GM12873 (cell line): ENCODE data around the gene IFNAR1.

Experiments used
- TF ChIP-seq, protein P1 (sequence below): IDR thresholded peaks from 2 replicates; pipeline ENCODE4 v1.5.1; 2012; ENCODE audit warnings: low read depth, mild to moderate bottlenecking, moderate library complexity, low read length, control low read depth; ENCODE audit not compliant: insufficient read depth; ENCODE audit errors: missing control alignments

Gene IFNAR1

DNA sequence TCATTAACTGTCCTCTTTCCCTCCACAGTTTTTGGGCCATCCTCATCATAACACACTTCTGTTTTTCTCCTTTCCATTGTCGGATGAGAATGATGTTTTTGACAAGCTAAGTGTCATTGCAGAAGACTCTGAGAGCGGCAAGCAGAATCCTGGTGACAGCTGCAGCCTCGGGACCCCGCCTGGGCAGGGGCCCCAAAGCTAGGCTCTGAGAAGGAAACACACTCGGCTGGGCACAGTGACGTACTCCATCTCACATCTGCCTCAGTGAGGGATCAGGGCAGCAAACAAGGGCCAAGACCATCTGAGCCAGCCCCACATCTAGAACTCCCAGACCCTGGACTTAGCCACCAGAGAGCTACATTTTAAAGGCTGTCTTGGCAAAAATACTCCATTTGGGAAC is 28.6 kb upstream of the IFNAR1 start:
- TF ChIP-seq, protein P1, sequence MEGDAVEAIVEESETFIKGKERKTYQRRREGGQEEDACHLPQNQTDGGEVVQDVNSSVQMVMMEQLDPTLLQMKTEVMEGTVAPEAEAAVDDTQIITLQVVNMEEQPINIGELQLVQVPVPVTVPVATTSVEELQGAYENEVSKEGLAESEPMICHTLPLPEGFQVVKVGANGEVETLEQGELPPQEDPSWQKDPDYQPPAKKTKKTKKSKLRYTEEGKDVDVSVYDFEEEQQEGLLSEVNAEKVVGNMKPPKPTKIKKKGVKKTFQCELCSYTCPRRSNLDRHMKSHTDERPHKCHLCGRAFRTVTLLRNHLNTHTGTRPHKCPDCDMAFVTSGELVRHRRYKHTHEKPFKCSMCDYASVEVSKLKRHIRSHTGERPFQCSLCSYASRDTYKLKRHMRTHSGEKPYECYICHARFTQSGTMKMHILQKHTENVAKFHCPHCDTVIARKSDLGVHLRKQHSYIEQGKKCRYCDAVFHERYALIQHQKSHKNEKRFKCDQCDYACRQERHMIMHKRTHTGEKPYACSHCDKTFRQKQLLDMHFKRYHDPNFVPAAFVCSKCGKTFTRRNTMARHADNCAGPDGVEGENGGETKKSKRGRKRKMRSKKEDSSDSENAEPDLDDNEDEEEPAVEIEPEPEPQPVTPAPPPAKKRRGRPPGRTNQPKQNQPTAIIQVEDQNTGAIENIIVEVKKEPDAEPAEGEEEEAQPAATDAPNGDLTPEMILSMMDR = no peak

DNA sequence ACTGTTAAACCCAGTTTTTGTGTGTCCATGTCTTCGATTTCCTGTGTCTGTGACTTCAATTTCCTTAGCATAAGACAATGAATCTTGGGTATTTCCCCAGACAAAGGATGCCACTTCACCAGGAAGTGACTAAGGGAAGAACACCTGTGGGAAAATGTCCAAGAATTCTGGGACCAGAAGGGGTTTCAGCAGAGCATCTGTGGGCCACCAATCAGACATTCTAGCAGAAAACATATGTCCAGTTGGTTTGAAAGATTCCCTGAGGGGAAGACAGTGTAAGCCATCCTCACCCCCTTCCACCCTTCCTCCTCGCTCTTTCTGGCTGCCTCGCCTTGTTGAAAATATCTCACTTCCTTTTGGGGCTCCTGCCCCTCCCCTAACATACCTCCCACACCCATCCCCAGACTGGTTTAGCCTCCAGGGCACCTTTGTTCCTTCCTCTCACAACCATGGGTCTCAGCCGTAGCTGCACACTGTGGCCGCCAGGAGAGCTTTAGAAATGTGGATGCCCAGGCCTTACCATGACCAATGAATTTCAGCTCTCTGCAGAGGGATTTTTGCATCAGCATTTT is 25.5 kb upstream of the IFNAR1 start:
- TF ChIP-seq, protein P1 = peak; percentile 57

DNA sequence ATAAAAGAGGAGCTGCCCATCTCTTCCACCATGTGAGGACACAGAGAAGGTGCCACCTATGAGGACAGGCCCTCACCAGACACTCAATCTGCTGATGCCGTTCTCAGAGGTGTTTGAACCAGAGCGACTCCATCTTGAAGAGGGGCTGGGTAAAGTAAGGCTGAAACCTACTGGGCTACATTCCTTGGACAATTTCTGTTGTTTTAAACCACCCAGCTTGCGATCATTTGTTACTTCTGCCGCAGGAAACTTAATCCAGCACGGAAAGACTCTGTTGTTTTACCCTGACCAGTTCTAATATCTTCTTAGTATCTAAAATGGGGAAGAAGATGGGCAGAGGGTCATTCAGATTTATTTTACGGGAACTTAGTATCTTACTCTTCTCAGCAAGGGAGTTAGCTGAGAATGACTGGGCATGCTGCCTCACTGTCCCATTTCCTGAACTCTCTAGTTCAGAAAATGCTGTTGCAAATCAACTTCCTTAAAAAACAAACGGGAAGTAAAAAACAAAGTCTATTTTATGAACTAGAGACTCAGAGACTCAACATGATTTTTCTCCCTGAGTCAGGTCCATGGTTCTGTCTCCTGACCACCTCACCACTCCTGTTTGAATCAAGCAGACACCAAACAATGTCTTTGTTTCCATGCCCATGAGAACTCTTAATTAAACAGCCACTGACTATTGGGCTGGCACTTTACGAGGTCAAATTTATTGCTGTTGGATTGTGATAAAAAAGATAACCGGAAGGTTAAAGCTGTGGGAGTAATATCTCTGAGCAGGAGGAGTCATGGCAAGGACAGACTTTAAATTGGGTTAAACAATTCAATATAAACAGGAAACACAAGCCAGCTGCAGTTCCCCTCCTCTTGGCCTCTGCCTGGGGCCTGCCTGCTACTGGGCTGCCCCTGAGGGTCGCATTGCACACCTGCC is 23.8 kb upstream of the IFNAR1 start:
- TF ChIP-seq, protein P1 = no peak

DNA sequence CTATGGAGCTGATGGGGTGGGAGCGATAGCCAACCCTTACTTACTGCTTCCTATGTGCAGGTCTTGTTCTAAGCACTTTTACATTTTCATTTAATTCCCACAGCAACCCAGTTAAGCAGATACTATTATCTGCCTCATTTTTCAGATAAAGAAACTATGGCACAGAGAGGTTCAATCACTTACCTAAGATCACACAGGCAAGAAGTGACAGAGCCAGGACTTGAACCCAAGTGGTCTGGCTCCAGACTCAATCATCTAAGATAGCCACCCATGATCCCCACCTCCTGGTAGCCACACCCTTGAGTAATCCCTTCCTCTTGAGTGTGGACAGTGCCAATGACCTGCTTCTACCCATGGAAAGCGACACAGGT is 23.2 kb upstream of the IFNAR1 start:
- TF ChIP-seq, protein P1 = no peak

DNA sequence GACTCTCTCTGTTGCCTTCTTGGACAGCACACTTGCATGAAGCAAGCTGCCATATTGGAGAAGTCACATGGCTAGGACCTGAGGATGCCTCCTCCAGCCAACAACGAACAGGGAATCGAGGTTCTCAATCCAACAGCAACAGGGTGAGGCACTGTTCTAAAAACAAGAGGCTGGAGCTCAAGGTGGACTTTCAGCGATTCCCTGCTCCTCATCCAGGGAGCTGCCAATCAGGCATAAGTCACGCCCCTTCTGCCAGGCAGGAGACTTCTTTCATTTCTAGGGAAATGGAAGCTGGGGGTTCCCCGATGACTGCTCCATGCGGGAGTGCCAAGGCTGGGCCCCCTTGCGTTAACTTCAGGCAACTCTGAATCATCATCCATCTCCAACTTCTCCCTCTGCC is 22.7 kb upstream of the IFNAR1 start:
- TF ChIP-seq, protein P1 = no peak

DNA sequence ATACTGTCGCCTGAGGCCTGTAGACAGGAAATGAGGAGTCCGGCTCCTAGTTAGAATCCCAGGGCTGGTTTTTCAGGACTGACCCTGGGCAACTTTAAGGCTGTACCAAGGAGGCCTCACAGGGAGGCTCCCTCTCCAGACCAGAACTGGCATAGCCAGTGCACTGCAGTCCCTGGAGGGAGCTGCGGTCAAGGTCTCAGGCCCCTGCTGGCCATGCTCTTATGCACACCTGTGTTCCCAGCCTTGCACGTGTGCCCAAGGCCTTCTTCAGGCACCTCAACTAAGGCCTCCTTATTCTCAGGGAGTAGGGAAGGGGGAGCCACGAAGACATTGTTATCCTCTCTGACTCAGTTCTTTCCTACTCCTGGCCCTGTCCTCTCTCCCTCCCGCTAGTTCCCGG is 22.0 kb upstream of the IFNAR1 start:
- TF ChIP-seq, protein P1 = no peak

DNA sequence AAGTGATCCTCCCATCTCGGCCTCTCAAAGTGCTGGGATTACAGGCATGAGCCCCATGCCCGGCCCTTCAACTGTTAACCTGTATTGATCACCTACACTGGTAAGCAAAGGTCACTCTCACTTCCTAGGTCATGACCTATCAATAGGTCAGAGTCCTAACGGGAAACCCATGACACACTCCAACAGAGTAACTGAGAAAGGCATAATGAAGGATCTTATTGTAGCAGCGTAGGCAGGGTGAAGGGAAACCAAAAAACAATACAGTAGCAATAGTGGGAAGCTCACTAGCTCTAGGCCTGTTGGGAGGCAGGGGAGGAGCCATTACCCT is 19.5 kb upstream of the IFNAR1 start:
- TF ChIP-seq, protein P1 = no peak
